ENCODE results near the gene HSPB9.

- TF ChIP-seq EZH2phosphoT487 (IDR thresholded peaks at IDR 0.05; ENCODE audit: insufficient read depth, low read depth): no peak
- TF ChIP-seq EZH2 (IDR thresholded peaks at IDR 0.05; ENCODE audit: insufficient read depth, poor library complexity, severe bottlenecking): no peak
Observed at GRCh38 chr17:42127414-42127813, 4.8 kb downstream of the HSPB9 start.
